NT2/D1 (cell line): ENCODE data around the gene COL9A1.

ENCODE experiments used
- YY1 ChIP-seq: IDR thresholded peaks from 2 replicates; pipeline ENCODE4 v1.6.1; 2011; ENCODE audit not compliant: insufficient read length, insufficient read depth
- ZNF274 ChIP-seq: IDR thresholded peaks from 2 replicates; pipeline ENCODE4 v1.6.1; 2011; ENCODE audit warnings: mild to moderate bottlenecking, low read depth, low read length

DNA sequence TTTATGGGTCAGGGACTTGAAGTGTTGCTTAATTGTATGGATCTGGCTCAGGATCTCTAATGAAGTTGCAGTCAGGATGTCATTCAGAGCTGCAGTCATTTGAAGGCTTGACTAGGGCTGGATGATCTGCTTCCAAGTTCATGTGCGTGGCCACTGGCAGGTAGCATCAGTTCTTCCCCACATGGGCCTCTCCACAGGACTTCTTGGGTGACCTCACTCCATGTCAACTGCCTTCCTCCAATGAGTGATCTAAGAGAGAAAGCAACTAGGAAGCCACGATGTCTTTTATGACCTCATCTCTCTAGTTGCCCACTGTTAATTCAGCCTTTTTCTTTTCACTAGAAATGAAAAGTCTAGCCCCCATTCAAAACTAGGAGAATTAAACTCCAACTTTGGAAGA, 104.1 kb downstream of the COL9A1 start:
- no peak for TF ChIP-seq ZNF274
- no peak for TF ChIP-seq YY1
